ENCODE data around the gene HKDC1. TPM values are rescaled to one million over a fixed set of nuclear protein-coding genes. Genes with fewer than 3 reads are reported as not detected.
"Not testable (repeated sequence)": the region's sequence is repeated elsewhere in the genome, so short reads cannot be mapped to it uniquely, and the experiment has no call there.

HKDC1 gene
- total and polyA plus RNA-seq, 2 donors (not counting 1 experiment from before 2014, with no cell fraction given), result 0.01 TPM; not detected in 1

DNA sequence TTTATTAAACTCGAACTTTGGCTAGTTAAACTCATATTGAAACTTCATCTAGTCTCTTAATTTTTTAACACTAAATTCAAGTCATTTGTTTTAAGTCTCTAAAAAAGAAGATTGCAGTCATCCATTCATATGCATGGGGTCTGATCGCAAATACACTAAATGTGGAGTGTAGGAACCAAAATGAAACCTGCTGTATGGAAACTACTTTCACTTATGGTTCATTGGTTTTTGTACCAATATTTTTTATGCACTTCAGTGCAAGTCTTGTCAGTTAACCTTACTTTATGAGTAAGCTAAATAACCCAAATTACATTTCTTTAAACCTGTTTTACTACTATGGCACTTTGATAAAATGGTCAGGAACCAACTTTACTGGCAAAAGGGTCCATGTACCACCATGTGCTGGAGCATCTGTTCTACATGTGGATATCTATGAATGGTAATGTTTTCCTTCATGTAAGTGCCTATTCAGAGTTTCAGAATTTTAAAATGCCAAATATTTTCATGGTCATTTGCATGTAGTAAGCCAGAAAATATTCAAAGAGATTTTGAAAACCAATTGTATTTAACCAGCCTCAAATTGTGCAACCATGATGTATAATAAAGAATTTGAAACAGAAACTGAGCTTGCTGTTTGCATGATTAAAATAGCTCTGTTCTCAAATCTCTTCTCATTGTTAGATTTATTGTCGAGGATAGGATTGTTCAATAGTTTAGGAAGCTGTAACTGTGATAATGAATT lies 47.7 kb upstream of the HKDC1 start:
- no peak overlapping the region for H3K27ac ChIP-seq (ENCODE audit: low read length in 2 of 2)
- Mint-ChIP-seq H3K27ac (peak overlapping the region; percentile 37), H3K4me1 (no peaks in the 10 kb centered on the region), H3K9me3 (ENCODE audit: insufficient read depth) (no peaks in the 10 kb centered on the region), H3K27me3 (no peaks in the 10 kb centered on the region), H3K4me3 (no peak overlapping the region)
- no peaks in the 10 kb centered on the region for H3K9me3 ChIP-seq (ENCODE audit: control extremely low read depth in 1 of 3, control insufficient read depth in 2 of 3, insufficient read depth in 1 of 3, low read length in 2 of 3)
- peaks cover 14 to 35% of the 10 kb centered on the region in 2 experiments for H3K36me3 ChIP-seq (replicated peaks in 1 of 2; ENCODE audit: control extremely low read depth in 1 of 2, control insufficient read depth in 1 of 2, extremely low read depth in 1 of 2, insufficient read depth in 2 of 2, low read length in 1 of 2)
- H3K4me3 ChIP-seq (ENCODE audit: control extremely low read depth in 1 of 5, extremely low read depth in 1 of 5, insufficient read depth in 1 of 5, low read depth in 2 of 5, low read length in 4 of 5), result no peak overlapping the region
- H3K27me3 ChIP-seq (replicated peaks in 1 of 4; ENCODE audit: control extremely low read depth in 1 of 4, control insufficient read depth in 3 of 4, insufficient read depth in 4 of 4, low read length in 3 of 4), result no peaks in the 10 kb centered on the region
- ChIA-PET CTCF (no interaction called here), POLR2A (no interaction called here)
- no peak overlapping the region for H2AFZ ChIP-seq (ENCODE audit: insufficient read depth, low read depth, low read length, poor library complexity, severe bottlenecking)
- no peaks in the 10 kb centered on the region for H4K20me1 ChIP-seq (ENCODE audit: control insufficient read depth, insufficient read depth, low read length, poor library complexity, severe bottlenecking)
- no peak overlapping the region for H3K9ac ChIP-seq (ENCODE audit: low read length)
- DNase-seq (no peak), ATAC-seq (ENCODE audit: low read depth) (no peak)
- intact Hi-C loops (cut with micrococcal nuclease), result loop anchor here (10.0 kb wide), 1 partner anchor 448 kb away; the partner anchor contains the start of gene CCAR1
- TF ChIP-seq CTCF (IDR thresholded peaks at IDR 0.05), result no peak
- TF ChIP-seq EZH2 (IDR thresholded peaks at IDR 0.05; ENCODE audit: borderline replicate concordance, insufficient read depth, low read depth, low read length, poor library complexity, severe bottlenecking), result no peak
- H3K4me2 ChIP-seq (replicated peaks; ENCODE audit: low read depth, low read length, poor library complexity, severe bottlenecking), result no peak overlapping the region
- WGBS (ENCODE audit: insufficient coverage), result no CpG with 5 or more reads among the region's 3 CpGs
- H3K79me2 ChIP-seq (ENCODE audit: control insufficient read depth, insufficient read depth, low read length), result no peaks in the 10 kb centered on the region
- H3K4me1 ChIP-seq (ENCODE audit: control insufficient read depth in 2 of 2, insufficient read depth in 2 of 2, low read length in 2 of 2), result peaks cover 0 to 3% of the 10 kb centered on the region in 2 donors

GRCh38 chr10:69175326-69175725 lies 44.8 kb upstream of the HKDC1 start:
- CTCF ChIA-PET, result interaction anchor here (0.6 kb wide), 1 partner anchor 175 kb away, joined by 3 read pairs; no protein-coding TSS in a partner anchor

More at GRCh38 chr10:69175326-69175725, 44.8 kb upstream of the HKDC1 start:
- H3K27ac ChIP-seq (ENCODE audit: low read length in 2 of 2); H2AFZ ChIP-seq (ENCODE audit: insufficient read depth, low read depth, low read length, poor library complexity, severe bottlenecking); H3K4me1 ChIP-seq (ENCODE audit: control insufficient read depth in 2 of 2, insufficient read depth in 2 of 2, low read length in 2 of 2); DNase-seq; H3K4me3 Mint-ChIP-seq; H3K79me2 ChIP-seq (ENCODE audit: control insufficient read depth, insufficient read depth, low read length); H3K9me3 Mint-ChIP-seq (ENCODE audit: insufficient read depth); H3K27me3 Mint-ChIP-seq; H3K4me2 ChIP-seq (replicated peaks; ENCODE audit: low read depth, low read length, poor library complexity, severe bottlenecking); H3K9me3 ChIP-seq (ENCODE audit: control extremely low read depth in 1 of 3, control insufficient read depth in 2 of 3, insufficient read depth in 1 of 3, low read length in 2 of 3); H3K27ac Mint-ChIP-seq; H3K27me3 ChIP-seq (replicated peaks in 1 of 4; ENCODE audit: control extremely low read depth in 1 of 4, control insufficient read depth in 3 of 4, insufficient read depth in 4 of 4, low read length in 3 of 4); H3K4me3 ChIP-seq (ENCODE audit: control extremely low read depth in 1 of 5, extremely low read depth in 1 of 5, insufficient read depth in 1 of 5, low read depth in 2 of 5, low read length in 4 of 5); ATAC-seq (ENCODE audit: low read depth); POLR2A ChIA-PET; H3K9ac ChIP-seq (ENCODE audit: low read length); H4K20me1 ChIP-seq (ENCODE audit: control insufficient read depth, insufficient read depth, low read length, poor library complexity, severe bottlenecking): not testable (repeated sequence)
- H3K36me3 ChIP-seq (replicated peaks in 1 of 2; ENCODE audit: control extremely low read depth in 1 of 2, control insufficient read depth in 1 of 2, extremely low read depth in 1 of 2, insufficient read depth in 2 of 2, low read length in 1 of 2), result peaks cover 11 to 15% of the 10 kb centered on the region in 2 experiments
- intact Hi-C loops (cut with micrococcal nuclease), result loop anchor here (10.0 kb wide), 1 partner anchor 451 kb away; the partner anchor contains the start of gene CCAR1
- 95% methylated on average over 3 of the region's 4 CpGs for WGBS (ENCODE audit: insufficient coverage)
- H3K4me1 Mint-ChIP-seq, result peaks cover 14% of the 10 kb centered on the region
